Coronary artery (tissue), 2 donors: ENCODE results near the gene MAPT.

Experiments used
- DNase-seq: peaks from one replicate; pipeline ENCODE4 v3.0.0-alpha.2; 2017; ENCODE audit warnings: low spot score
- H3K27ac ChIP-seq, 2 donors: fragments of 200-600 bp; sonication (generic); one replicate each; pipeline ENCODE4 v1.5.1; 2016 to 2019
- H3K4me3 ChIP-seq: fragments of 200-600 bp; sonication (generic); 2 replicates; pipeline ENCODE4 v1.5.1; 2016; ENCODE audit warnings: mild to moderate bottlenecking, moderate library complexity
- CTCF ChIP-seq: fragments of 200-600 bp; sonication (generic); IDR thresholded peaks from one replicate; pipeline ENCODE4 v1.5.1; 2019; ENCODE audit warnings: antibody characterized with exemption

MAPT gene

GRCh38 chr17:45870342-45870974, 23.9 kb upstream of the MAPT start:
- H3K4me3 ChIP-seq, result no peak overlapping the region
- H3K27ac ChIP-seq, result no peak overlapping the region
- DNase-seq, result no peak
- TF ChIP-seq CTCF, result no peak

GRCh38 chr17:45871718-45872117, 22.6 kb upstream of the MAPT start:
- H3K4me3 ChIP-seq, result no peak overlapping the region
- no peak for TF ChIP-seq CTCF
- no peak for DNase-seq
- H3K27ac ChIP-seq, result no peak overlapping the region

- no peak overlapping the region for H3K4me3 ChIP-seq
- TF ChIP-seq CTCF, result no peak
- H3K27ac ChIP-seq, result no peak overlapping the region
- DNase-seq, result no peak
Measured at GRCh38 chr17:45873728-45874127, 20.6 kb upstream of the MAPT start.

GRCh38 chr17:45874151-45874550, 20.2 kb upstream of the MAPT start:
- Histone ChIP-seq H3K27ac (no peak overlapping the region), H3K4me3 (no peak overlapping the region)
- no peak for DNase-seq
- no peak for TF ChIP-seq CTCF

GRCh38 chr17:45876539-45876938, 17.8 kb upstream of the MAPT start:
- DNase-seq, result no peak
- H3K4me3 ChIP-seq, result no peak overlapping the region
- no peak for TF ChIP-seq CTCF
- H3K27ac ChIP-seq, result no peak overlapping the region

DNA sequence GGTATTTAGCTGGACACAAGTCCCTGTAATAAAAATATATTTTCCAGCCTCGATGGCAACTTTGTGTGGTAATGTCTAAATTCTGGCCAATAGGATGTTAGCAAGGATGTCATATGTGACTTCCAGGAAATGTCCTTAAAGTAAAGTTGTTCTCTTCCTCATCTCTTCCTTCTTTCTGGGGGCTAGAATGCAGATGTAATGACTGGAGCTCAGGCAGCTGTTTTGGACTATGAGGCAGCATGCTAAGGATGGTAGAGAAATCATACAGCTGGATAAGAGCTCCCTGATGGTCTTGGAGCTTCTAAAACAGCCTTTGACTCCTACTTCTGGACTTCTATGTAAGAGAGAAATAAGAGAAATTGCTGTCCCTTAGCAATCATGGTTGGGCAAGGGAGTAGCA, 16.9 kb upstream of the MAPT start:
- Histone ChIP-seq H3K27ac (no peak overlapping the region), H3K4me3 (no peak overlapping the region)
- no peak for TF ChIP-seq CTCF
- DNase-seq, result no peak

DNA sequence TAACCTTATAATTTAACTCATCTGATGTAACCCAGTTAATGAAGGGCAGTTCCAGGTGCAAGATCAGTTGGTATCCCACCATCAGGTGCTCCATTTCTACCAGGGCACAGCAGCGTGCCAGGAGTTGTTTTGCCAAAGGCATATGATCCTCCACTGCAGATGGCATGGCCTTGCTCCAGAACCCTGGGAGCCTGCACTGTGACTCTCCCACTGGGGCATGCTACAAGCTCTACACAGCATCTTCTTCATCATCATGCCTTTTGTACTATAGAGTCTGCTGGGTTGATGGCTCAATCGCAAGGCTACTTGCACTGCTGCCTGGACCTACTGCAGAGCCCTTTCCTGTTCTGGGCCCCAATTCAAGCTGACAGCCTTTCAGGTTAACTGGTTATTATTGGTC, 11.3 kb upstream of the MAPT start:
- Histone ChIP-seq H3K4me3 (no peak overlapping the region), H3K27ac (no peak overlapping the region)
- TF ChIP-seq CTCF, result no peak
- no peak for DNase-seq
